Left renal pelvis (tissue), 4 donors: ENCODE data around the gene STYK1. TPM values are rescaled to one million over a fixed set of nuclear protein-coding genes. Genes with fewer than 3 reads are reported as not detected.
"Not testable (repeated sequence)": the region's sequence is repeated elsewhere in the genome, so short reads cannot be mapped to it uniquely, and the experiment has no call there.

Experiments
- DNase-seq, 4 donors: peaks; one replicate each; pipeline ENCODE4 v3.0.0-alpha.2; 2013; ENCODE audit warnings: low read depth in 4 of 4, low spot score in 3 of 4
- polyA plus RNA-seq, 4 donors: library from polyadenylated mRNA; unstranded; fragments of 120-200 nt; gene quantifications; one replicate each; pipeline ENCODE4 v1.2.1, GENCODE V29; 2013; ENCODE audit not compliant: insufficient read length in 4 of 4

Gene STYK1
- polyA plus RNA-seq, 4 donors: 0.10 to 1.7 (median 0.99) TPM

DNA sequence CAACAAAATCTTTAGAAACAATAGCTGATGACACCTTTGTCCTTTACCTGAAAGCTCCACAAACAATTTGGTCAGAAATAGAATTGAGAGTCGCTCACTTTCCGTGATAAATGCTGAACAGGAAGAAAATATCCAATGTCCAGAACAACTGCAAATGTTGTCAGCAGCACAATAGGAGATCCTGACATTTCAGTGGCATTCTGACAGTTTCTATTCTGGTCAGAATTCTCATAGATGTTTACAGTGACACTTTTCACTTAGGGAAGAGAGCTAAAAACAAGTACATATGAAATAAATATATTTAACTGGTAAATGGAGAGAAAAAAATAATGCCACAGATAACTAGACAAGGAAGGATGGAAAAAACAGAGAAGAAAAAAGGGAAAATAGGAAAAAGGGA is 99.5 kb downstream of the STYK1 start:
- no peak for DNase-seq

DNA sequence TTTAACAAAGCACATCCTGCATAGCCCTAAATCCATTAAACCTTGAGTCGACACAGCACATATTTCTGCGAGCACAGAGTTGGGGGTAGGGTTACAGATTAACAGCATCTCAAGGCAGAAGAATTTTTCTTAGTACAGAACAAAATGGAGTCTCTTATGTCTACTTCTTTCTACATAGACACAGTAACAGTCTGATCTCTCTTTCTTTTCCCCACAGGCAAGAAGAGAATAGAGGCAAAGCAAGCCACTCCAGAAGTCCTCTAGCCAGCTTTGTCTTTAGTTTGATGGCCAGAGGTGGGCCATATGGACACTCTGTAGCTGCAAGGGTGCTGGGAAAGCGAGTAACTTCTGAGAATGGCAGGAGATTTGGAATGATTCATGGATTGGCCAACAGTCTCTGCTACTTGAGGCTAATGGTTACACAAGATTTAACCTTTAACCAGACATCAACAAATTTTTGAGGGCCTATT is 101.8 kb downstream of the STYK1 start:
- not testable (repeated sequence) for DNase-seq

DNA sequence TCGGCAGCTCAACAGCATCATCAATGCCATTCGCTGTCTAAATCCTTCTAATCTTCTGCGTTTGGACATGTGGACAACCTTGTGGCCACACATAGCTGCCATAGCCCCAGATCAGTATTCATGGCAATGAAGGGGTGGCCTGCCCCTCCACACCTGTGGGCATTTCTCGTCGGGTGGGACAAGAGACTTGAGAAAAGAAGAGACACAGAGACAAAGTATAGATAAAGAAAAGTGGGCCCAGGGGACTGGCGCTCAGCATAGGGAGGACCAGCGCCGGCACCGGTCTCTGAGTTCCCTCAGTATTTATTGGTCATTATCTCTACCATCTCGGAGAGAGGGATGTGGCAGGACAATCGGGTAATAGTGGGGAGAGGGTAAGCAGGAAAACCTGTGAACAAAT is 102.7 kb downstream of the STYK1 start:
- no peak for DNase-seq

Other genes starting within 250 kb of the STYK1 start
- gene KLRC2, start 238.0 kb downstream of the STYK1 start, polyA plus RNA-seq: under 1 TPM in 1 of 4 donors, not detected in 3; 0.36 TPM
- gene KLRC1, start 220.7 kb downstream of the STYK1 start, polyA plus RNA-seq: 1 to 10 TPM in 1 of 4 donors, under 1 TPM in 3; 0.49 to 1.1 (median 0.71) TPM
- 1 to 10 TPM in 3 of 4 donors, under 1 TPM in 1; 0.56 to 9.5 (median 4.7) TPM for gene EIF2S3B, start 168.2 kb downstream of the STYK1 start, polyA plus RNA-seq
- 10 to 100 TPM; 38.5 to 50.0 (median 41.1) TPM for gene MAGOHB, start 60.4 kb downstream of the STYK1 start, polyA plus RNA-seq
- gene YBX3, start 49.3 kb upstream of the STYK1 start, polyA plus RNA-seq: 100 to 1,000 TPM; 219 to 263 (median 239) TPM
- gene TAS2R7, start 128.6 kb upstream of the STYK1 start, polyA plus RNA-seq: not detected
- gene TAS2R8, start 133.2 kb upstream of the STYK1 start, polyA plus RNA-seq: not detected
- gene TAS2R9, start 136.1 kb upstream of the STYK1 start, polyA plus RNA-seq: not detected
- 1 to 10 TPM; 1.1 to 2.6 (median 2.1) TPM for gene TAS2R10, start 152.3 kb upstream of the STYK1 start, polyA plus RNA-seq
- 1 to 10 TPM; 6.5 to 9.1 (median 7.6) TPM for gene PRR4, start 175.4 kb upstream of the STYK1 start, polyA plus RNA-seq
- 10 to 100 TPM in 3 of 4 donors, 1 to 10 TPM in 1; 7.8 to 16.2 (median 13.0) TPM for gene PRH1, start 210.2 kb upstream of the STYK1 start, polyA plus RNA-seq
- gene TAS2R13, start 235.5 kb upstream of the STYK1 start, polyA plus RNA-seq: under 1 TPM in 3 of 4 donors, not detected in 1; 0.09 to 0.14 (median 0.14) TPM